GM13976 (cell line): Measurements from ENCODE around the gene SP110.

ENCODE experiments used
- DNase-seq: peaks from one replicate; pipeline ENCODE4 v3.0.0; 2012; ENCODE audit warnings: low spot score
- CTCF ChIP-seq: IDR thresholded peaks from 2 replicates; pipeline ENCODE4 v1.5.1; 2012; ENCODE audit warnings: borderline replicate concordance, mild to moderate bottlenecking; ENCODE audit not compliant: insufficient read depth; ENCODE audit errors: extremely low read depth, missing control alignments, control extremely low read depth
- in situ Hi-C: fragments of 300-500 bp; cut with MboI; formaldehyde crosslinking; loops from one replicate; pipeline ENCODE4 v1.12.0; 2022; ENCODE audit warnings: low sequenced_read_pairs, mixed read lengths, inconsistent platforms; ENCODE audit not compliant: unreplicated experiment

Gene SP110

GRCh38 chr2:230156782-230157699, 62.7 kb downstream of the SP110 start:
- in situ Hi-C loops: loop anchor here (10.0 to 25.0 kb wide), 2 partner anchors 152 to 345 kb away; no protein-coding TSS in a partner anchor

GRCh38 chr2:230155359-230155758, 64.4 kb downstream of the SP110 start:
- no peak for TF ChIP-seq CTCF
- in situ Hi-C loops: loop anchor here (10.0 to 25.0 kb wide), 2 partner anchors 151 to 343 kb away; no protein-coding TSS in a partner anchor
- DNase-seq: no peak

More at GRCh38 chr2:230156782-230157699, 62.7 kb downstream of the SP110 start:
- no peak for DNase-seq
- no peak for TF ChIP-seq CTCF

DNA sequence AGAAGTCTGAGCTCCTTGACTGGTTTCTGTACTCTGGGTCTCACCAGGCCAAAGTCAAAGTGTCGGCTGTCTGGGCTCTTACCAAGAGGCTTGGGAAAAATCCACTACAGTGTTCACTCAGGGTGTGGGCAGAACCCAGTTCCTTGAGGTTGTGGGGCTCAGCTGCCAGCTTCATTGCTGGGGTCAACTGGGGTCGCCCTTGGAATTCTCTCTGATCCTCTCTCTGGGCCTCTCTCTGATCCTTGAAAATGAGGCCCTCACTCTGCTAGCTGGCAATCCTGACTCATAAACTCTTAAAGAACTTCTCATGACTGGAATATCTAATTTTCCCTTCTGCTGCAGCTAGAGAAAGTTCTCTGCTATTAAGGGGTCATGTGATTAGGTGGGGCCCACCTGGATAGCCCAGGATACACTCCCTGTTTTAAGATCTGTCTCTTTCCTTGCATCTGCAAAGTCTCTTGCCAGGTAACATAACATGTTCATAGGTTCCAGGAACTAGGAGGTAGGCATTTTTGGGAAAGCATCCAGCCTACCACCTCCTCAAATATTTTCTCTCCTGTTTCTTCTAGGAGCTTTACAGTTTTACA, 66.3 kb downstream of the SP110 start:
- DNase-seq: no peak
- in situ Hi-C loops: loop anchor here (10.0 to 25.0 kb wide), 2 partner anchors 149 to 341 kb away; no protein-coding TSS in a partner anchor
- TF ChIP-seq CTCF: no peak

DNA sequence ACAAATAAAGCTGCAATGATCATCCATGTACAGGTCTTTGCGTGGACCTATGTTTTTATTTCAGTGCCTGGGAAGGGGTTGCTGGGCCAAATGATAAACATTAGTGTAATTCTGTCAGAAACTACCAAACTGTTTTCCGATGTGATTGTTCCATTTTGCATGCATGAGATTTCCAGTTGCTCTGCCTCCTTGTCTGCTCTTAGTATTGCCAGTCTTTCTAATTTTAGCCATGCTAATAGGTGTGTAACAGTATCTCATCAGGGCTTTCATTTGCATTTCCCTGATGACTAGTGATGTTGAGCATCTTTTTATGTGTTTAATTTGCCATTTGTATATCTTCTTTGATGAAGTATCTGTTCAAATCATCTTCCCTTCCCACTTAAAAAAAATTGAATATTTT, 67.5 kb downstream of the SP110 start:
- no peak for TF ChIP-seq CTCF
- no peak for DNase-seq
- in situ Hi-C loops: loop anchor here (10.0 to 25.0 kb wide), 2 partner anchors 148 to 340 kb away; no protein-coding TSS in a partner anchor

DNA sequence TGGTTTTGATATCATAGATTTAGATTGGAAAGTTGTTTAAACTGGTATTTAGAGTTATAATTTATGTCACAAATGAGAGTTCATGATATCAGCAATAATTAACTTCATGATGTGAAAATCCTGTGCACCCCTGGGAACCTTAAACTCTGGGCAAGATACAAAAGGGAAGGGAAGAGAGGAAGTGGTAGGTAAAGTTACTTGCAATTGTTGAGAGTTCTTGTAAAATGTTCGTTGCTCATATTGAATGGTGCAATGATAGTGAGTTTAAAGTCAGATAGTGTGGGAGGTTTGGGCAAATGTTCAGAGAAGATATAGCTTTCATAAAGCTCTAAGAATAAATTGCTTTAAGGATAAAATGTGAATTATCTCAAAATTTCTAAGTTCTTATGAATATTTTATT, 75.4 kb downstream of the SP110 start:
- TF ChIP-seq CTCF: no peak
- in situ Hi-C loops: no loop called here
- DNase-seq: no peak

- DNase-seq: no peak
- no peak for TF ChIP-seq CTCF
- in situ Hi-C loops: no loop called here
Measured at GRCh38 chr2:230140667-230141066, 79.1 kb downstream of the SP110 start.
